HEK293 (cell line): ENCODE results near the gene HADHB.

Experiments used
- CTCF ChIA-PET: fragments of 350-600 bp; formaldehyde crosslinking; extraction: SDS; loops from one replicate; lab custom pipeline; 2021; ENCODE audit warnings: antibody characterized with exemption; lab: Yijun Ruan, JAX
- POLR2A ChIA-PET: fragments of 300-600 bp; formaldehyde crosslinking; extraction: SDS; loops from one replicate; lab custom pipeline; 2020; ENCODE audit warnings: antibody characterized with exemption, inconsistent platforms; lab: Yijun Ruan, JAX
- H3K27ac ChIP-seq: fragments of 200-500 bp; sonication (Bioruptor generic); 2 replicates; pipeline ENCODE4 v1.5.1; 2014; ENCODE audit warnings: low read depth, low read length, control low read depth, inconsistent platforms; ENCODE audit errors: extremely low read depth
- H3K36me3 ChIP-seq, 2 experiments: fragments of 200-500 bp in 1 of 2; sonication (Bioruptor generic) in 1 of 2; 1 replicate in 1 of 2; 2 replicates in 1 of 2; pipeline ENCODE4 v1.5.1; 2014 to 2017; ENCODE audit warnings: inconsistent platforms in 2 of 2, low read length in 2 of 2; ENCODE audit not compliant: control insufficient read depth in 2 of 2, insufficient read depth in 1 of 2
- H3K4me1 ChIP-seq: fragments of 200-500 bp; sonication (Bioruptor generic); 2 replicates; pipeline ENCODE4 v1.5.1; 2014; ENCODE audit warnings: mild to moderate bottlenecking, low read length, inconsistent platforms; ENCODE audit not compliant: control insufficient read depth, insufficient read depth
- H3K4me3 ChIP-seq: 2 replicates; pipeline ENCODE4 v1.5.1; 2011; ENCODE audit warnings: low read depth, mild to moderate bottlenecking, control low read depth, low read length, moderate library complexity
- H3K9me3 ChIP-seq: fragments of 200-500 bp; sonication (Bioruptor generic); 2 replicates; pipeline ENCODE4 v1.5.1; 2014; ENCODE audit warnings: low read depth, low read length, inconsistent platforms; ENCODE audit not compliant: control insufficient read depth, insufficient read depth
- HOXD13 ChIP-seq: sonication (generic); formaldehyde crosslinking; IDR thresholded peaks from 2 replicates; pipeline ENCODE4 v1.8.0; 2022; ENCODE audit warnings: missing genetic modification reagents, borderline replicate concordance
- KLF10 ChIP-seq: fragments of 450-650 bp; IDR thresholded peaks from 2 replicates; pipeline ENCODE4 v1.5.1; 2018; ENCODE audit warnings: missing biosample characterization, mild to moderate bottlenecking, missing genetic modification characterization
- SALL2 ChIP-seq: fragments of 450-650 bp; formaldehyde crosslinking; IDR thresholded peaks from 2 replicates; pipeline ENCODE4 v1.5.0; 2017; ENCODE audit warnings: missing biosample characterization, mild to moderate bottlenecking, missing genetic modification characterization, borderline replicate concordance
- SCRT2 ChIP-seq: fragments of 450-650 bp; formaldehyde crosslinking; IDR thresholded peaks from 2 replicates; pipeline ENCODE4 v1.5.1; 2016; ENCODE audit warnings: missing biosample characterization, missing genetic modification characterization
- SP2 ChIP-seq: fragments of 450-650 bp; formaldehyde crosslinking; IDR thresholded peaks from 2 replicates; pipeline ENCODE4 v1.5.1; 2016; ENCODE audit warnings: missing biosample characterization, missing genetic modification characterization
- ZBTB17 ChIP-seq: fragments of 450-650 bp; formaldehyde crosslinking; IDR thresholded peaks from 2 replicates; pipeline ENCODE4 v1.5.1; 2016; ENCODE audit warnings: missing biosample characterization, missing genetic modification characterization
- ZNF148 ChIP-seq: fragments of 450-650 bp; formaldehyde crosslinking; IDR thresholded peaks from 2 replicates; pipeline ENCODE4 v1.5.0; 2017; ENCODE audit warnings: missing biosample characterization, missing genetic modification characterization, borderline replicate concordance
- ZNF2 ChIP-seq: fragments of 450-650 bp; formaldehyde crosslinking; IDR thresholded peaks from 2 replicates; pipeline ENCODE4 v1.5.1; 2016; ENCODE audit warnings: missing biosample characterization, missing genetic modification characterization
- ZNF426 ChIP-seq: fragments of 450-650 bp; formaldehyde crosslinking; IDR thresholded peaks from 2 replicates; pipeline ENCODE4 v1.5.1; 2017; ENCODE audit warnings: missing biosample characterization, missing genetic modification characterization, mild to moderate bottlenecking, inconsistent platforms, moderate library complexity
- ZNF449 ChIP-seq: fragments of 450-650 bp; formaldehyde crosslinking; IDR thresholded peaks from 2 replicates; pipeline ENCODE4 v1.5.1; 2017; ENCODE audit warnings: missing biosample characterization, mild to moderate bottlenecking, missing genetic modification characterization, moderate library complexity
- TF ChIP-seq, protein P1 (sequence below): fragments of 450-650 bp; formaldehyde crosslinking; IDR thresholded peaks from 2 replicates; pipeline ENCODE4 v1.5.1; 2016; ENCODE audit warnings: missing biosample characterization, missing genetic modification characterization
- TF ChIP-seq, protein P2 (sequence below): fragments of 450-650 bp; formaldehyde crosslinking; IDR thresholded peaks from 2 replicates; pipeline ENCODE4 v1.5.1; 2017; ENCODE audit warnings: missing biosample characterization, missing genetic modification characterization

The HADHB gene

DNA sequence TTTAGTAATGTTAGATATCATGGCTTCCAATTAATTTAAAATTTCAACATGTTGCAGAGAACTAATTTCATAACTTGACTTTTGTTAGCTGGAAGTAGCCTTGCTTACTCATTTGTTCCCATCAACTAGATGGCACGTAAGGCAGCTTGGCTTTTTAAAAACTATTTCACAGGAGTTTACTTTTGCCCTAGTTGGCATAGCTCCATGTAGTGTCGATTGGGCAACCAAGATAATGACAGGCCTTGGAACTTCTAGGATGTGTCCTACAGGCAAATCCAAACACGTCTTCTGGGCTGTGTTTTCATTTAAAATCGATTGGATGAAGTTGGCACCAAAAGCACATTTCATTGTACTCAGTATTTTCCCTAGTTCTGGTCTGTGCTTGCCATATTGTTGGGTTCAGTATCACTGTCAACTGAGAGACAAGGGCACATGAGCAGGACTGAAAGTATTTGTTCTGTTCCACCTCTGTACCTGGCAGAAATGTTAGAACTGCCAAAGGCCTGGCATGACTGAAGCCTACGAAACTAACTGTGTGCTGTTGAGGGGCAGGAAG lies 29.4 kb downstream of the HADHB start (continued):
- TF ChIP-seq, protein P1, sequence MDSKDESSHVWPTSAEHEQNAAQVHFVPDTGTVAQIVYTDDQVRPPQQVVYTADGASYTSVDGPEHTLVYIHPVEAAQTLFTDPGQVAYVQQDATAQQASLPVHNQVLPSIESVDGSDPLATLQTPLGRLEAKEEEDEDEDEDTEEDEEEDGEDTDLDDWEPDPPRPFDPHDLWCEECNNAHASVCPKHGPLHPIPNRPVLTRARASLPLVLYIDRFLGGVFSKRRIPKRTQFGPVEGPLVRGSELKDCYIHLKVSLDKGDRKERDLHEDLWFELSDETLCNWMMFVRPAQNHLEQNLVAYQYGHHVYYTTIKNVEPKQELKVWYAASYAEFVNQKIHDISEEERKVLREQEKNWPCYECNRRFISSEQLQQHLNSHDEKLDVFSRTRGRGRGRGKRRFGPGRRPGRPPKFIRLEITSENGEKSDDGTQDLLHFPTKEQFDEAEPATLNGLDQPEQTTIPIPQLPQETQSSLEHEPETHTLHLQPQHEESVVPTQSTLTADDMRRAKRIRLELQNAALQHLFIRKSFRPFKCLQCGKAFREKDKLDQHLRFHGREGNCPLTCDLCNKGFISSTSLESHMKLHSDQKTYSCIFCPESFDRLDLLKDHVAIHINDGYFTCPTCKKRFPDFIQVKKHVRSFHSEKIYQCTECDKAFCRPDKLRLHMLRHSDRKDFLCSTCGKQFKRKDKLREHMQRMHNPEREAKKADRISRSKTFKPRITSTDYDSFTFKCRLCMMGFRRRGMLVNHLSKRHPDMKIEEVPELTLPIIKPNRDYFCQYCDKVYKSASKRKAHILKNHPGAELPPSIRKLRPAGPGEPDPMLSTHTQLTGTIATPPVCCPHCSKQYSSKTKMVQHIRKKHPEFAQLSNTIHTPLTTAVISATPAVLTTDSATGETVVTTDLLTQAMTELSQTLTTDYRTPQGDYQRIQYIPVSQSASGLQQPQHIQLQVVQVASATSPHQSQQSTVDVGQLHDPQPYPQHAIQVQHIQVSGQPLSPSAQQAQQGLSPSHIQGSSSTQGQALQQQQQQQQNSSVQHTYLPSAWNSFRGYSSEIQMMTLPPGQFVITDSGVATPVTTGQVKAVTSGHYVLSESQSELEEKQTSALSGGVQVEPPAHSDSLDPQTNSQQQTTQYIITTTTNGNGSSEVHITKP = peak; percentile 50
- TF ChIP-seq SCRT2 (tag by site-specific recombination) (peak; percentile 27; the same call in 1 of the 2 replicates), ZBTB17 (tag by site-specific recombination) (peak; percentile 62)
- TF ChIP-seq, all 188 proteins: peak for 10

DNA sequence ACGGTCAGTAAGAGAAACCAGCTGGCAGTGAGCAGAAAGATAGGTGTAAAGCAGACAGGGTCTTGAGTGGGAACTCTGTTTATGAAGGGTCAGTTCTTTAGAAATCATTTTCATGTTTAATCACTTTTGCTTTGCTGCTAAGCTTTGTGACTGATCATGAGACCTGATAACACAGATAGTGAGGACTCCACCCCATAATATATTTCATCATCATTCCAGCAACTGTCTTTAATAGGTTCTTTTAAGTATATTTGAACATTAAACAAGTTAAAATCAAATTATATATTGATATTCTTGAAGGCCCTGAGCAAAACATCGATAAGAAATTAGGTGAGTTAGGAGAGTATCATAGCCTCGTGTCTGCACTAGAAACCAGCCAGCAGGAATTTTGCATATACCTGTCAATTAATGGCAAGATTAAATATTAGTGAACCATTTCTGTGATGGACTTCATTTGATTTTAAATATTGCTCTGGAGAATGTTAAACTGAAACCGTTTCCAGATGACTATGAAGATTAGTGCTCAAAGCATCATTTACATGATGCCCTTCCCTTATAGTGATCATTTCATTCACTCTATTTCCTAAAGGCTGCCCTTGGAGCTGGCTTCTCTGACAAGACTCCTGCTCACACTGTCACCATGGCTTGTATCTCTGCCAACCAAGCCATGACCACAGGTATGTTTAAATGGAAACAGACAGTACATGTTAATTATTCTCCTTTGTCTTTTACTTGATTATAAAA lies 31.9 kb downstream of the HADHB start:
- H3K4me3 ChIP-seq = no peak overlapping the region
- H3K27ac ChIP-seq = no peak overlapping the region
- ChIA-PET POLR2A (no interaction called here), CTCF (interaction anchor here (1.1 kb wide), 1 partner anchor 54 kb away, joined by 4 read pairs; no protein-coding TSS in a partner anchor)
- H3K4me1 ChIP-seq = peaks cover 12% of the 10 kb centered on the region
- peaks cover 6 to 57% of the 10 kb centered on the region in 2 experiments for H3K36me3 ChIP-seq
- no peaks in the 10 kb centered on the region for H3K9me3 ChIP-seq
- no peak for TF ChIP-seq KLF10
- no peak for TF ChIP-seq SP2
- TF ChIP-seq, protein P2, sequence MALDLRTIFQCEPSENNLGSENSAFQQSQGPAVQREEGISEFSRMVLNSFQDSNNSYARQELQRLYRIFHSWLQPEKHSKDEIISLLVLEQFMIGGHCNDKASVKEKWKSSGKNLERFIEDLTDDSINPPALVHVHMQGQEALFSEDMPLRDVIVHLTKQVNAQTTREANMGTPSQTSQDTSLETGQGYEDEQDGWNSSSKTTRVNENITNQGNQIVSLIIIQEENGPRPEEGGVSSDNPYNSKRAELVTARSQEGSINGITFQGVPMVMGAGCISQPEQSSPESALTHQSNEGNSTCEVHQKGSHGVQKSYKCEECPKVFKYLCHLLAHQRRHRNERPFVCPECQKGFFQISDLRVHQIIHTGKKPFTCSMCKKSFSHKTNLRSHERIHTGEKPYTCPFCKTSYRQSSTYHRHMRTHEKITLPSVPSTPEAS = no peak
- no peak for TF ChIP-seq SALL2 (tag by site-specific recombination)
- no peak for TF ChIP-seq HOXD13
- no peak for TF ChIP-seq ZNF449
- no peak for TF ChIP-seq ZNF148 (tag by site-specific recombination)

DNA sequence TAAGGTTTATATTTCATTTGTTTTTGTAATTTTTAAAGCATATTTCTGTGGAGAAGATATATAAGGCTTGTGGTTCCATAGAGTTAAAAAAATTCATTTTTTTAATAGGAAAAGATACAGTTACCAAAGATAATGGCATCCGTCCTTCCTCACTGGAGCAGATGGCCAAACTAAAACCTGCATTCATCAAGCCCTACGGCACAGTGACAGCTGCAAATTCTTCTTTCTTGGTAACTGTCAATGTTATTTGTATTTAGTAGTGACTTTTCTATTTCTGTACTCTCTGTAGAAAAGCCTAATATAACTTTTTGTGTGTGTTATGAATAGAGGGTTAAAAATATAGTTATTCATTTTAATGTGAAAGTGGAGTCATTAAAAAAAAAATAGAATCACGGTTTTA lies 35.1 kb downstream of the HADHB start:
- no peaks in the 10 kb centered on the region for H3K4me1 ChIP-seq
- H3K4me3 ChIP-seq = no peak overlapping the region
- CTCF ChIA-PET = no interaction called here
- no peak overlapping the region for H3K27ac ChIP-seq
- TF ChIP-seq ZNF426 (tag by site-specific recombination) (no peak), ZNF2 (tag by site-specific recombination) (no peak)
- TF ChIP-seq, all 188 proteins: peak for 0
- POLR2A ChIA-PET = no interaction called here
- H3K36me3 ChIP-seq = peaks cover 11 to 69% of the 10 kb centered on the region in 2 experiments
- no peaks in the 10 kb centered on the region for H3K9me3 ChIP-seq
